NCI-H82 treated with DMSO at 0.1 percent for 48 hours (cell line): Measurements from ENCODE around the gene UPK3B.
"Not testable (repeated sequence)": the region's sequence is repeated elsewhere in the genome, so short reads cannot be mapped to it uniquely, and the experiment has no call there.

Experiments
- DNase-seq: peaks from one replicate; lab custom pipeline; 2025; ENCODE audit not compliant: unreplicated experiment; lab: John Stamatoyannopoulos, UW

UPK3B gene

DNA sequence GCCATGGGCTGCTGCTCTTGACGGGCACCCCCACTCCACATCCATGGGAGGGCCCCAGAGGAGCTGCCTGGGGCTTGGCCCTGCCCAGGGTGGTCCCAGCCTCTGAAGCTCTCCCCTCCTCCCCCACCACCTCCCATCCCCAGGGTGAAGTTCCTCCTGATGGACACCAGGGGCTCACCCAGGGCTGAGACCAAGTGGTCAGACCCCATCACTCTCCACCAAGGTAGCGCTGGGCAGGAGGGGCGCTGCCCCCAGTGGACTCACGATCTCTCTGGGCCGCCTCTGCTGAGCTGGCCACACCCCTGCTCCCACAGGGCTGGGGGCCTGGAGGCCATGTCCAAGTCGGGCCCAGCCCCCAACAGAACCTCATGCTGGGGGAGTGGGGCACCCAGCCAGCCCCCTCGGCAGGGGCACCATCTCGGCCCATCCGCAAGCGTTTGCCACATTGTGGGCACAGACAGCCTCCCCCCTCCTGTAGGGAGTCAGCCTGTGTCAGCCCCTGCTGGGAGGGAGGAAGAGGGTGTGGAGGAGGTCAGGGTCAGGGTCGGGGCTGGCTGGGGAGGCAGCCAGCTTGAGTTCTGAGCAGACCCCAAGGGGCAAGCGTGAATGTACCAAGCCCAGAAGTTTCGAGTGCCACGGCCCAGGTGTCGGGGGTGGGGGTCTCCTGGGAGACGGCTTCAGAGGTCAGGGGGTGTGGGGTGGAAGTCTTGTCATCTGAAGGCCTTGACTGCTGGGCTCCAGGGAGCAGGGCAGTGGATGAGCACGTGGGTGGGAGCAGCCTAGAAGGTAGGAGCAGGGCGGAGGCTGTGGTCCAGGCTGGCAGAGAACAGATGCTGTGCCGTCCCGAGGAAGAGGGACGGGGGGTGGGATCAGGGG lies 2.8 kb downstream of the UPK3B start:
- no peak for DNase-seq

DNA sequence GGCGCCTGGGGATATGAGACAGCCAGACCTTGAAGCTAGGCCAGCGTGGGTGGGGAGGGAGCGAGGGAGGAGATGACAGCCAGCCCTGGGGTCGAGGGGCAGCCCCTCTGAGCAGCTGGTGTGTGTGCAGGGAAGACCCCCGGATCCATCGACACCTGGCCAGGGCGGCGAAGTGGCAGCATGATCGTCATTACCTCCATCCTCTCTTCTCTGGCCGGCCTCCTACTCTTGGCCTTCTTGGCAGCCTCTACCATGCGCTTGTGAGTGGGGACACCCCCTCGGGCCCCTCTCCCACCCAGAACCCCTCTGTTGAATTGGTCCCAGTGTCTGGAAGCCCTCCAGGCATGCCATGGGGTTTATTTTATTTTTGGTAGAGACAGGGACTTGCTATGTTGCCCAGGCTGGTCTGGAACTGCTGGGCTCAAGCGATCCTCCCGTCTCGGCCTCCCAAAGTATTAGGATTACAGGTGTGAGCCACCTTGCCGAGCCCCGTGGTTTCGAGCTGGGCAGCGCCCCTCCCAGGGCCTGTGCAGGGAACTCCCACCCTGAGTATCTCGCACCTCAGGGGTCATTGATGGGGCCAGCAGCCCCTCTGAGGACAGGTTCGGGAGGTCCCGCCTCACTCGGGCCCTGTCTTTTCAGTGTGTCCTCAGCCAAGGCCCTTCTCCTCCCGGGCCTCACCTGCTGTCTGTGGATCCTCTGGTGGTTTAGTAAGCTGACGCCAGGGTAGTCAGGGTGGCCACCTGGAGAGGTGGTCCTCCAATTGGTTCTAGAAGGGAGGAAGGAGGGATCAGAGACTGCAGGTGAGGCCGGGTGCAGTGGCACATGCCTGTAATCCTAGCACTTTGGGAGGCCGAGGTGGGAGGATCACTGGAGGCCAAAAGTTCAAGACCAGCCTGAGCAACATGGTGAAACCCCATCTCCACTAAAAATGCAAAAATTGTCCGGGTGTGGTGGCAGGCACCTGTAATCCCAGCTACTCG lies 3.8 kb downstream of the UPK3B start:
- no peak for DNase-seq

DNA sequence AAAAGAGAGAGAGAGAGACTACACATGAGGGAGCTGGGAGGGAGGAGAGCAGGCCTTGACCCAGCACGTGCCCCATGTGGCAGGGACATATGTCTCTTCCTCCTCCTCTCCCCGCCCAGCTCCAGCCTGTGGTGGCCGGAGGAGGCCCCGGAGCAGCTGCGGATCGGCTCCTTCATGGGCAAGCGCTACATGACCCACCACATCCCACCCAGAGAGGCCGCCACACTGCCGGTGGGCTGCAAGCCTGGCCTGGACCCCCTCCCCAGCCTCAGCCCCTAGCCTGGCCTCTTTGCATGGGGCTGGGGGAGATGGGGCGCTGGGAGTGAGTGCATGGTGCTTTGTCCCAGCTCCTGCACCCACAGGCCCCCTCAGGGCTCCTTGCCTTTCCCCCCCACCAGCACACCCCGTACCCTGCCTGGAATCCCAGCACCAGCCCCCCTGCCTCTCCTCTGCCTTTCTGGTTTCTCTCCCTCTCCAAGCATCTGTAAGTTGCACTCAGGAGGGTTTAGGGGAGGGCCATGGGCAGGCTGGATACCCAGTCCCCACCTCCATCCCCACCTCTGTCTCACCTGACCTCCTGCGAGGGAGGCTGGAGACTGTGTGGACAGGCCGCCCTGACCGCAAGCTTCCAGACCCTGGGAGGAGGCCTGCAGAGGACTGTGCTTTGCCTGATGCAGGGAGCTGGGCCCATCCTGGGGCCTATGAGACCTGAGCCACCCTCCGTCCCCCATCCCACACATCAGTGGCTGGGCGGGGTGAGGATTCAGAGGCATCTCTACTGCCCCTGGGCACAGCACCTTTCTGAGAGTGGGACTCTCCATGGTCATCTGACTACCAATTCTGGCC lies 4.8 kb downstream of the UPK3B start:
- DNase-seq: no peak

DNA sequence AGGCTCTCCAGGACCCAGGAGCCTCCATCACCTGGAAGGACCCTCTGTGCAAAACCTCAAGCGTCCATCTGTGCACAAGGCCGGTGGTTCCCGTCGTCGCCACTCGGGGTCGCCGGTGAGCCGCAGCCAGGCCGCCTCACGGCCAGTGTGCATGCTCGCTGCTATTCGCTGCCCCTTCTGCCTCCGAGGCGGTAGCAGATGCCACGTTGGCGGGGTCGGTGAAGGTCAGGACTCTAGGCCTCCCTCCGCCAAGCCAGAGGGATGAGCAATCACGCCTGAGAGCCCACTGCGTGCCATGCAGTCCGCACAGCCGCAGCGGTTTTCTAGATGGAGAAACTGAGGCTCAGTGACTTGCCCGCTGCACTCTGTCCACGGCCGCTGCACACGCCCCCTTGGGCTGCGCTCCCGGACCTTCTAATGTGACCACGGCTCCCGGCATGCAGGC lies 5.7 kb downstream of the UPK3B start:
- DNase-seq: no peak

DNA sequence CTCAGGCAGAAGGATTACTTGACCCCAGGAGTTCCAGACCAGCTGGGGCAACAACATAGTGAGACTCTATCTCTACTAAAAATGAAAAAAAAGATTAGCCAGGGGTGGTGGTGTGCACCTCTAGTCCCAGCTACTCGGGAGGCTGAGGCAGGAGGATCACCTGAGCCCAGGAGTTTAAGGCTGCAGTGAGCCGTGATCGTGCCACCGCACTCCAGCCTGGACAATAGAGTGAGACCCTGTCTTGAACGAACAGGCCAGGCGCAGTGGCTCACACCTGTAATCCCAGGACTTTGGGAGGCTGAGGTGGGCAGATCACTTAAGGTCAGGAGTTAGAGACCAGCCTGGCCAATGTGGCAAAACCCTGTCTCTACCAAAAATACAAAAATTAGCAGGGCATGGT lies 6.6 kb downstream of the UPK3B start:
- not testable (repeated sequence) for DNase-seq

DNA sequence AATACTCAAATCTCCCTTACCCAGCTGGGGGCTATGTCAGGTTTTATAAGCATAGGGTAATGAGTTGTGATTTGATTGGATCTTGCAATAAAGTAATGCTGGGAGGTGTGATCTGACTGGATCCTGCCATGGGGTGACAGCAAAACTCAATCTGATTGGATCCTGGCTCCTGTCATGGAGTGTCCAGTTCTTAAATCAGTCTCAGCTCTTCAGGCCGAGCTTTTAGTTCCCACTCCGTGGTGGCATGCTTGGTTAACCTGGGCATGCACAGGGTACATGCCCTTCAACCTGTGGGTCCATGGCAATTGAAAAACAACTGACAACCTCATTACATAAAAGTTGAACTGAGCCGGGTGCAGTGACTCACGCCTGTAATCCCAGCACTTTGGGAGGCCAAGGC lies 15.8 kb downstream of the UPK3B start:
- DNase-seq: not testable (repeated sequence)

DNA sequence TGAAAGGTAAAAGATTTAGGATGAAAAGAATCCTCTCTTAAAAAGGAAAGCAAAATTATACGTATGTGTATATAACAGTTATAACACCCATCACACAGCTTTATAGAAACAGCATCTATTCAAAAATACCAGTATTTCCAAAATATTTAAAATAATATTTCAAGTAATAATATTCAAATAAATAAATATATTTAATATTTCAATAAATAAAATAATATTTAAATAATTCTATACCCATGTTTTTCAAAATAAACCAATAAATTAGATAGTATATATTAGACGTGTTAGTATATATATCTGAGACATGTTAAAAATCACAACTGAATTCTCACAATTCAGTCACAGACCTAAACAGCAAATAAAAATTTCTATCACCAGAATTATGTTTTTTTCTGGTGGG lies 21.3 kb downstream of the UPK3B start:
- DNase-seq: not testable (repeated sequence)

DNA sequence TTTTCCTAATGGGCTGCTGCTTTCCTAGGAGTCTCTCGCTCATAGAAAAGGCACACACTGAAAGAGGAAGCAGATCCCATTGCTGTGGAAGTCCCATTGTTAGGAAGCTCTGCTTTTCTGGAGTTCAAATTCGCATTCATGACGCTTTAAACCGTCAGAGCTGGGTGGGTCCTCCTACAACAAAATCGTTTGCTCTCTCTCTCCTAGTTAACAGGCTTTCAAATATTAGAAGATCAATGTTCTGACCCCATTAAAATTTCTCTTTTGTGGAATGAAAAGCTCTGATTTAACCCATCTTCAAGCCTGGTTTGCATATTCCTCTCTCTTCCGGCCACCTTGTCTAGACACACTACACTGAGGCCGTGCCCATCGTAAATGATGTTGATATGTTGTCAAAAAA lies 32.8 kb downstream of the UPK3B start, which contains the start of gene SPDYE16:
Gene SPDYE16, minus strand, starts transcription at position 101 of the 400 bp plus-strand sequence. CDS start 1,838 bp downstream, outside the sequence.
- not testable (repeated sequence) for DNase-seq

DNA sequence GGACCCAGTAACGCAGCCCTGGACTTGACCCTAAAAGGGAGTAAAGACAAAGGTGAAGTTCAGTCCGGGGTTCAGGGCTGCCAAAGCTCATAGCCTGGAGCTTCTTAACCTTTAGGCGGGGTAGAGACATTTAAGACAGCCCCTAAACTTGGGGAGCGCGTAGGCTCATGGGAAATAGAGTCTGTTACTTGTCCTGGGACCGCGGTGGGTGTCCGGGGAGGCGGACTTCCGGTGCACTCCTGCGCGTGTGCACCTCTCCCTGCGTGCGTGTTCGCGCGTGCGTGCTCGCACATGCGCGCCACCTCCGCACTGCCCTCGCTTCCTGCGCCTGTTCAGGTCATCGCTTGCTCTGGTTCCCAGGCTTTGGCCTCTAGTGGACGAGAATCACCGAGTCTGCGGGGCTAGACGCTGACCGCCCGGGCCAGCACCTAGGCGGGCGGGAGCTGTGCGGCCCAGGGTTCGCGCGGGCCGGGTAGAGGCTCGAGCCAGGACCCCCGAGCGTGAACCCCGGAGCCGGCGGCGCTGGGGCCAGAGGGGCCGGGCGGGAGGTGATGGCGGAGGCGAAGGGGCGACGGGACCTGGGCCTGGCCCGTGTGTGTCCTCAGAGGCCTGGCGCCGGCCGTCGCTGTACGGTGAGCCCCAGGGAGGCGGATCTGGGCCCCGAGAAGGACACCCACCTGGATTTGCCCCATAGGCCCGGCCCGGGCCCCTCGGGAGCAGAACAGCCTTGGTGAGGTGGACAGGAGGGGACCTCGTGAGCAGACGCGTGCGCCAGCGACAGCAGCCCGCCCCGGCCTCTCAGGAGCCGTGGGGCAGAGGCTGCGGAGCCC lies 38.9 kb downstream of the UPK3B start:
- DNase-seq: peak; percentile 81

DNA sequence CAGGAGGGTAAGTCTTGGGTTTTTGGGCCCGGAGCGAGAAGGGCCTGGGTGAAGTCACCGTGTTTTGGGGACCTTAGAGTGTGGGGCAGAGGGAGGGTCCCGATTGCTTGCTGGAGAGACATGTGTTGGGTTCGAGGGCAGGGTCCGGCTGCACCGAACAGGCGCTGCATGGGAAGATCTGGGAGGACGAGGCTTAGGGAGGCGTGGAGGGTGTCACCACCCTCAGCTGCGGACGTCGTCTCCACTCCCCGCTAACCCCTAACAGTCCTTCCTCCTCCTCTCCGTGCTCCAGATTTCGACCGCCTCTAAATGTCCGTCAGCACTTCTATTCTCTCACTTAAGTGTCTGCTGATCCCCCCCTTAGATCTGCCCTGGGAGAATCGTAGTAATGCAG lies 39.5 kb downstream of the UPK3B start:
- DNase-seq: not testable (repeated sequence)

DNA sequence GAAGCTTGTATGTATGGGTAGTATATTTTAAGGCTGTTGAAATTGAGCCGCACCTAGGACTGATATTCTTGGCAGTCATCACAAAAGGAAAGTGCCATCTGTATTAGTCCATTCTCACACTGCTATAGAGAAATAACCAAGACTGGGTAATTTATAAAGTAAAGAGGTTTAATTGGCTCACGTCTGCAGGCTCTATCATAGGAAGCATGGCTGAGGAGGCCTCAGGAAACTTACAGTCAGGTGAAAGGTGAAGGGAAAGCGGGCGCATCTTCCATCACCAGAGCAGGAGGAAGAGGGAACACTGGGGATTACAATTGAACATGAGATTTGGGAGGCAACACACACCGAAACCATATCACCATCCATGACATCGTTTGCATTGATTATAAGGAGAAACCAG lies 41.6 kb downstream of the UPK3B start:
- DNase-seq: not testable (repeated sequence)

DNA sequence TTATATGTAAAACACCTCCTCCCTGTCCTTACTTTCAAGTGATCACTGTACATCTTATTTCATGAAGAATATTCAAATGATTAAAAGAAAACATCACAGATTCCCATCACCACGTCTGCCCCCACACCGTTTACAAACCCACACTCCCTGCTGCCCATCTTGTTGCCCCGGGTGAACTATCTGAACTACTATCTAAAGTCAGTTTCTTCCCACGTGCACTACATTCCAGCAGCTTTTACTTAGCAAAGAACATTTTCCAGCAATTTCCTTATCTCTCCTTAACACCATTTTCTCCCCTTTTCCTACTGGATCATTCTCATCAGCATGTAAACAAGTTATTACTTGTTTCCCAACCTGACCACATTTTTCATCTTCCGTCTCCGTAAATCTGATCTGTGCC lies 49.3 kb downstream of the UPK3B start:
- not testable (repeated sequence) for DNase-seq

DNA sequence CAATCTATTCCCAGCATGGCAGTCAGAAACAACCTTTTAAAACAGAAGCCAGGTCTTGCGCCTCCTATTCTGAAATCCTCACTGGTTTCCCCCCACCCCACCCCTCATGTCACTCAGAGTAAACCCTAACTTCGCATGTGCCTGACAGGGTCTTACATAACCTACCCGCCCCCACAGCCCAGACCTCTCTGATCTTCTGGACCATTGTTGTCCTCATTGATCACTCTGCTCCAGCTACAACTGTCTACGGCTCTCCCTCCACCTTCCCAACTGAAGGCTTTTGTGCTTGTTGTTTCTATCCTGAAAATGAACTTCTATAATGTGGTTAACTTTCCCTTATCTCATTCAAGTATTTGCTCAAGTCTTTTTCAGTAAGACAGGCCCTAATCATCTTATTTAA lies 49.8 kb downstream of the UPK3B start:
- DNase-seq: not testable (repeated sequence)

DNA sequence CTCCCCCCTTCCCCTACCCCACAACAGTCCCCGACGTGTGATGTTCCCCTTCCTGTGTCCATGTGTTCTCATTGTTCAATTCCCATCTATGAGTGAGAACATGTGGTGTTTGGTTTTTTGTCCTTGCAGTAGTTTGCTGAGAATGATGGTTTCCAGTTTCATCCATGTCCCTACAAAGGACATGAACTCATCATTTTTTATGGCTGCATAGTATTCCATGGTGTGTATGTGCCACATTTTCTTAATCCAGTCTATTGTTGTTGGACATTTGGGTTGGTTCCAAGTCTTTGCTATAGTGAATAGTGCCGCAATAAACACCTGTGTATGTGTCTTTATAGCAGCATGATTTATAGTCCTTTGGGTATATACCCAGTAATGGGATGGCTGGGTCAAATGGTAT lies 51.0 kb downstream of the UPK3B start:
- not testable (repeated sequence) for DNase-seq

DNA sequence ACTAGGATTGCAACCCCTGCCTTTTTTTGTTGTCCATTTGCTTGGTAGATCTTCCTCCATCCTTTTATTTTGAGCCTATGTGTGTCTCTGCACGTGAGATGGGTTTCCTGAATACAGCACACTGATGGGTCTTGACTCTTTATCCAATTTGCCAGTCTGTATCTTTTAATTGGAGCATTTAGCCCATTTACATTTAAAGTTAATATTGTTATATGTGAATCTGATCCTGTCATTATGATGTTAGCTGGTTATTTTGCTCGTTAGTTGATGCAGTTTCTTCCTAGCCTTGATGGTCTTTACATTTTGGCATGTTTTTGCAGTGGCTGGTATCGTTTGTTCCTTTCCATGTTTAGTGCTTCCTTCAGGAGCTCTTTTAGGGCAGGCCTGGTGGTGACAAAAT lies 54.6 kb downstream of the UPK3B start:
- DNase-seq: not testable (repeated sequence)
